ENCODE data around the gene UNCX. TPM values are rescaled to one million over a fixed set of nuclear protein-coding genes. Genes with fewer than 3 reads are reported as not detected.

Gene UNCX
- total RNA-seq, 4 donors from 2014 or later, result not detected

- ATAC-seq (ENCODE audit: low FRiP score) (no peak), DNase-seq (ENCODE audit: low spot score) (no peak)
Measured at GRCh38 chr7:1235501-1236131, 2.9 kb downstream of the UNCX start.

GRCh38 chr7:1236132-1236661 is 3.5 kb downstream of the UNCX start:
- no peak for TF ChIP-seq CTCF (IDR thresholded peaks at IDR 0.05)
- no peak for ATAC-seq (ENCODE audit: low FRiP score)
- DNase-seq (ENCODE audit: low spot score), result no peak

More at GRCh38 chr7:1235501-1236131, 2.9 kb downstream of the UNCX start:
- no peak for TF ChIP-seq CTCF (IDR thresholded peaks at IDR 0.05)

- TF ChIP-seq CTCF (IDR thresholded peaks at IDR 0.05), result no peak
- ATAC-seq (ENCODE audit: low FRiP score) (no peak), DNase-seq (ENCODE audit: low spot score) (no peak)
Measured at GRCh38 chr7:1236831-1237701, 4.4 kb downstream of the UNCX start.

- no peak for TF ChIP-seq CTCF (IDR thresholded peaks at IDR 0.05)
- ATAC-seq (ENCODE audit: low FRiP score), result no peak
- DNase-seq (ENCODE audit: low spot score), result no peak
Measured at GRCh38 chr7:1237704-1238255, 5.1 kb downstream of the UNCX start.

- TF ChIP-seq CTCF (IDR thresholded peaks at IDR 0.05), result no peak
- DNase-seq (ENCODE audit: low spot score) (no peak), ATAC-seq (ENCODE audit: low FRiP score) (no peak)
Measured at GRCh38 chr7:1238450-1238882, 5.8 kb downstream of the UNCX start.

GRCh38 chr7:1238931-1239802 is 6.5 kb downstream of the UNCX start:
- DNase-seq (ENCODE audit: low spot score) (no peak), ATAC-seq (ENCODE audit: low FRiP score) (no peak)
- TF ChIP-seq CTCF (IDR thresholded peaks at IDR 0.05), result no peak

All from omental fat pad (tissue), 4 donors.